HG03039 (cell line): ENCODE data around the gene CADM1.

Source experiments
- ATAC-seq: cut with Tn5 transposase; IDR thresholded peaks from one replicate; pipeline ENCODE4 v1.9.1; 2021; ENCODE audit warnings: mild to moderate bottlenecking, moderate library complexity; ENCODE audit not compliant: unreplicated experiment

The CADM1 gene

GRCh38 chr11:115504276-115505158, at the start of gene CADM1:
CADM1 (minus strand) TSS chr11:115504415.
- peak; percentile 77 for ATAC-seq

GRCh38 chr11:115552773-115553438, 48.7 kb upstream of the CADM1 start:
- no peak for ATAC-seq

DNA sequence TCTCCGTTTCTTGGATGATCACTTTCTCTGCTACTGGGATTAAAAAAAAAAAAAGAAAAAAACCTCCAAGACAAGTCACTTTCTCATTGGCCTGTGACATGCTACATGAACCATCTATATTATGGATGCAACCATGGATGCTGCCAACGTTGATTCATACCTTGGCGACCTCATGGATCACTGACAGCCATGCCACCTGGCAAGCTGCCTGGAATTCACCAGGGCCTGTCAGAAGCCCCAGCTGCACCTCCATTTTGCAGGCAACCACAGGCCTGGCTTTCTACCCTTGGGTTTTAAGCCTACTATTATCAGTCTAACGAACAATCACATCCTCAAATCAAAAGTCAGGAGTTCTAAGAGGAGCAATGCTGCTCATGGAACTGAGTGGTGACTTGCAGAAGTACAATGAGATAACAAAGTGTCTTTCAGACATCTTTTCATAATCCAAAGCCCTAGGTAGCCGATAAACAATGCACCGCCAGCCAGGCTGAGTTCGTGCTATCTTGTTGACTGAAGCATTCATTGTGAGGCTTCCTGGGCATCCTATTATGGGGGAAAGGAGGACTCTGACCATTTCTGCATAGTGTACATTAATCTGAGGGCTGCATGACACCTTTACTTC, 48.0 kb upstream of the CADM1 start:
- no peak for ATAC-seq

DNA sequence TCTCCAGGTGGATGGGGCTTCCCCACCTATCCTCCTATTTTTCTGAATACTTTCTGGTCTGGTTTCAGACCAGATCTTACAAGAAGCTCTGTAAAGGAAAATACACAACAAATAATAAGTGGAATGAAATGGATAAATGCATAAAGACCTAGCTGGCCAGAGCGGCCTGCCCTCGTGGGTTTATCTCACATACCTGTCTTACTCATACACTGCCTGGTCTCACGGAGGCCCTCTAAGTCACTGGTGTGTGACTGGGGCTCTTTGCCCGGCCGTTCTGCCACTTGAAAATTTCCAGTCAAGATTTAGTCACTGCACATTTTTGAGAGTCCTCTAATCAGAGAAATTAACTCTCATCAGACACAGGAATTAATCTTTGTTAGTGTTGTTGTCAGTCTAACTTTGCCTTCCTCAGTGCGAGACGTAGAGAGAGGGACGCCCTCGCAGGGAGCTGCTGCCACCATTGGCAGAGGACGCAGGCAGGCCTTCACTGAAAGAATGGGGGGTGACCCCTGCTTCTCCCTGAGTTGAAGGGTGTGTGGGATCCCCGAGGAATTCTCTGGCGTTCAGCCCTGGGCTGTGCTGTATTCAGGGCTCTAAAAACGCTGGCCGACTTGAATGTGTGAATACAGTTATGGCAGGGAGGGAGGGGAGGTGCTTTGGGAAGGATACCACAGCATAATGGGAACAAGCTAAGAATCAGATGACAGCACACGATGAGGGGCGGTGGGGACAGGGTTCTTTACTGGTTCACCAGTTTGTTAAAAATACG, 46.3 kb upstream of the CADM1 start:
- no peak for ATAC-seq

DNA sequence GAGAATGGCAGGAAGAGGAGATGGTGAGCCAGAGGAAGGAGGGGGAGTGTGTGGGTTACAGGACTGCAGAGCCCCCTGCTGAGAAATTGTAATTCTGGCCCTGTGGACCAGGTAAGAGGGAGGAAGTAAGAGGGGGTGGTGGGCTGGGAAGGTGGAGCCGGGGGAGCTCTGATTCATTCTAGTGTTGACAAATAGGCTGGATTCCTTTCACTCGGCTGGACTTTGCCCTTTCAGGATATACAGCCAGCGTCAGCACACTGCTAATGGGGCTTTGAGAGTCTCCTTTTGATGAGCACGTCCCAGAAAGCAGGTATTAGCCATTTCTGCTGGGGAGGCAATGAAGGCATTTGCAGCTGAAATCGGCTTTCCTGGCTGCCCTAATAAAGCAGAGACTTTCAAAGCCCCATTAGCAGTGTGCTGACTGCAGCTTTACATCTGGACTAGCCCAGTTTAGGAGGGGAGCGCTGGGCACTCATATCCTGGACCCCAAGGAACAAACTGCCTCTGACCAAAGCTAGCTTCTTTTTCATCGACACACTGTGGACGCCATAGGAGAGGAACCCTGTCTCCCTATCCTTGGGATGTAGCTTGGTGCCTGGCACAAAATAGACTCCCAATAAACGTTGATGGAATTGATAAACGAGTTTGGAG, 44.8 kb upstream of the CADM1 start:
- no peak for ATAC-seq

- no peak for ATAC-seq
Observed at GRCh38 chr11:115545581-115546210, 41.5 kb upstream of the CADM1 start.

DNA sequence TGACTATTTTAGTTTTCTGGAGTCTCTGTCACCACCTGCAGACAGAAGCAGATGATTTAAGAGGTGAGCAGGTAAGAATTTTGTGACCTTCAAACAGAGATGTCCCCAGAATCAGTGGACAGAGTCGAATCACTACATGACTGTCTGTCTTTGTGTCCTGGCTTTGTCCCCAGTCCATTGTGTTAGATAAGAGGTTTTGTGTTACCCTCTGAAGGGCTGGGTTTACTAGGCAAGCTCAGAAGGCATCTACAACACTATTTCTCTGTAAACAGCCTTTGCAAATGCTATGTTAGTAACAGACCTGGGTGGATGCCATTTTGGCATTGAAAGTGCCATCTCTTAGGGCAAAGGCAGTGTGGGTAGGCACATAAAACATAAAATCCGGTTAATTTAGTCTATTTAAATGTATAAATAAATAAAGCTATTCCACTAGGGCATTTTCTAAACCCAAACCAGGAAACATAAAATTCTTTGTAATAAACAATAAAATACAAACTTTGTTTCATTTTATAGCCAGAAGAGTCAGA, 40.3 kb upstream of the CADM1 start:
- no peak for ATAC-seq

- ATAC-seq: no peak
Observed at GRCh38 chr11:115541518-115541917, 37.3 kb upstream of the CADM1 start.

DNA sequence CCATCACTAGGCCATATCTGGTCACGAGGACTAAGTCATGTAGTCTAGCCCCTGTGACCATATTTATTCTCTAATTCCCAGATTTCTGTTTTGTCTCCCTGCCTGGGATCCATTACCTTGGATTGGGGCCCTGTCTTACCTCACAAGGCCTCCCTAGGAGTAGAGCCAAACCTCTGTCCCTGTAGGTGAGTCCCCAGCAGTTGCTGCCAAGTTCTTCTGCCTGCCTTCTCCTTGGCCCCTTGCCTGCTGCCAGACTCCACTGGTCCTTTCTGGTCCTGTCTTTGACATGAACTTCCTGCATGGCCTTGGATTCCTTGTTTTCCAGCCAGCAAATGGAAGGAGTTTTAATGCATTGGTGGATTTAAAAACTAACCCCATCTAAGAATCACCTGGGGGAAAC, 35.6 kb upstream of the CADM1 start:
- no peak for ATAC-seq

DNA sequence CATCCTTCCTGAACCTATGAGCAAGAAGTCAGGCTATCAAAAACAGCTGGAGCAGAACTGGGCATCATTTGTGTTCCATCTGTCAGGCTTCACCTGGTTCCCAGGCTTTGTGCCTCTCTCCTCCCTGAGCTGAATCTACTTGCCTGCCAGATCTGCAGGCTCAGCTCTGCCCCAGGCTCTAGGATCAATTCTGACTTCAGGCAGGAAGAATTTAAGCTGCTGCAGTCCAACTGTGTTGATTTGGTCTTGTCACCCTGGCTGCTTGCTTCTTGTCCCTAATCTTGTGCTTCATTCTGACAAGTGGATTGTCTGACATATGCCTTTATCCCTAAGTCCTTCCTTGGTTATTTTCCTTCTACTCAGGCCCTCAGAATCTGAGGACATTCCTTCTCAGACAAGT, 31.6 kb upstream of the CADM1 start:
- no peak for ATAC-seq

GRCh38 chr11:115530752-115531151, 26.5 kb upstream of the CADM1 start:
- no peak for ATAC-seq

GRCh38 chr11:115528225-115528624, 24.0 kb upstream of the CADM1 start:
- ATAC-seq: no peak

DNA sequence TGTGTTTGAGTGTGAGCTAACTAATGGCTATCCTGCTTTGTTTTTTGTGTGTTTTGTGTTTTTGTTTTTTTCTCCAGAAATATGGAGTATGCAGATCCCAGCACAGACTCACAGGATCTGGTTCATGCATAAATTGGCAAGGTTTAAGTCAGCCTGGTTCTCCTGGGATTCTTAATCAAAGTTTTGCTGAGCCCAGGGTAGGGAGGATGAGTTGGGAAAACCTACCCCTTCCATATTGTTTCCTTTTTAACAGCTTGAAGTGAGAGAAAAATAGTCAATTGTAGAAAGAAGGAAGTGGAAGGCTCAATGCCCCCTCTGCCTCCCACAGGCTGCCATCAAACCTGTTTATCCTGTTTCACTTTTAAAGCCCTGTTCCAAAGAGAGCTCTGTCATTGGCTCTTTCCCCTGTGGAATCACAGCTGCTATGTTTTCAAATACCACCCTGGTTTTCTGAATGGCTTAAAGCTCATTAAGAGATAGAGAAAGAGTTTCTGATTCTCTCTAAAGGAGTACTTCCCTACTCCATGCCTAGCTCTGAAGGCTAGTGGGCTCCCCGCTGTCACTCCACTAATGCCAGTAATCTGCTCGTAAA, 23.4 kb upstream of the CADM1 start:
- ATAC-seq: no peak

DNA sequence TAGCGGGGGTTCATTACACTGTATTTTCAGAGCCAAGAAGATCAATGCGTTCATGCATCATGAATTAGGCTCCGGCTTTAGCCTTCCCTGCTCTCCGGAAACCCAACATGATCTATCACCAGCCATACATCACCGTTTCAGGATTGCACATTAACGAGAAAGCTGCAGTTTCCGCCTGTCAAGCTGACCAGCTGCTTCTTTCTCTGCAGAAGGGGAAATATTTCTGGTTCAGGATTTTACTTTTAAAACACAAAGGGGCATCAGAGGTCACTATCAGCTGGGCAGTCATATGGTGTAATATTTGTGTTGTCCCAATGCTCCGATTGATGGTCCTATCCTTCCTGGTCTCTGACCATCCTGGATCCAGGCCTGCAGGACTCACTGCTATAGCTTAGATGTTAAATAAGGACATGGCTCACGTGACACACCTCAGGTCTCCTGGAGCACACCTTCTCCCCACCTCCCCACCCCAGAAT, 21.4 kb upstream of the CADM1 start:
- no peak for ATAC-seq

DNA sequence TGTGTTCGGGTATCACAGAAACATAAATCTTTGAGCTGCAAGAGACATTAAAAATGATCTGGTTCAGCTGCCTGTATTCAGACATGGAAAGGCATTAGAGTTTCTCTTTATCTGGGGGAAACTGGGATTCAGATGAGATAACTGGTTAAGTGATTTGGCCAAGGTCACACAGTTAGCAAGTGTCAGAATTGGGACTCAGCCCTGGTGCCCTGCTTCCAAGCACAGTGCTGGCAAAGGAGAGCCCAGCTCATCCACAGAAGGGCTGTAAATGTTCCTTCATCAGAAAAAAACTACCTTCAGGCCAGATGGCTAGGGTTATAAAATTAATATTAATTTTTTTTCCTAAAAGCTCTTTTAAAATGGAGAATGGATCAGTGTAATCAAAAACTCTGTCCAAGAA, 20.4 kb upstream of the CADM1 start:
- ATAC-seq: no peak

- ATAC-seq: no peak
Observed at GRCh38 chr11:115523727-115524399, 19.6 kb upstream of the CADM1 start.

GRCh38 chr11:115522302-115522701, 18.1 kb upstream of the CADM1 start:
- ATAC-seq: no peak

DNA sequence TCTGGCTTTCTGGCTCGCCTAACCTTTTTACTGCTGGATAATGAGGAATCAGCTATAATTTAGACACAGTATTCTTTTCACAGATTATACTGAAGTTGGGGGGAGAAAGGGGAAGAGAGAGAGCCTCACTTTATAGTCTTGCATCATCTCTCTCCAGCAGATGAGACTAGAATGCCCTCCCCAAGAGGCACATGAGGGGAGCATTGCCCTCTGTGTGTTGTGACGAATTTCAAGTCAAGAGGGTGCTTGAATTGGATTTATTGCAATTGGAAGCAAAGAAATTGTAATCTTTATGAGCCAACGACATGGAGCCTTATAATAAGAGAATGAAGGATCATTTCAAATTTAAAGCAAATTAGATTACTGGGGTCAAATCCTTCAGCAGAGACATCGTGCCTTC, 17.6 kb upstream of the CADM1 start:
- ATAC-seq: no peak
